ENCODE results near the gene SYNE2. TPM values are rescaled to one million over a fixed set of nuclear protein-coding genes. Genes with fewer than 3 reads are reported as not detected.

Gene SYNE2
- total RNA-seq, 1 experiment from 2014 or later = 16.0 TPM

DNA sequence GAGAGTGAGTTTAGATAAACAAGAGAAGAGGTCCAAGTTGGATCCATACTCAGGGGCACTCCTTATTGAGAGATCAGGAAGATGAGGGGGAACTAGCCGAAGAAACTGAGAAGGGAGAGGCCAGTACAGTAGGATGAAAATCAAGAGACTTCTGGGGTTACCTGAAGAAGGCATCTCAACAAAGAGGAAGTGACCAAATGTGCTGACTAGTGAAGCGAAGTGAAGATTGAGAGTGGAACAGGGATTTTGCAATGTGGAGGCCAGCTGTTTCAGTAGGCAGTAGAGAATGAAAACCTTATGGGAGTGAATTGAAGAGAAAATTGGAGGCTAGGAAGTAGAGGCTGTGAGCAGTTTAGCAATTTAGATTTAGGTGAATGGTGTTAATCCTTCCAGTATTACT, 153.0 kb downstream of the SYNE2 start:
- no peaks in the 10 kb centered on the region for H3K9me3 ChIP-seq (ENCODE audit: low read length)
- DNase-seq (no peak), ATAC-seq (no peak)
- H4K20me1 ChIP-seq (ENCODE audit: low read length) = no peaks in the 10 kb centered on the region
- H3F3A ChIP-seq (ENCODE audit: low read length, unreplicated experiment) = no peaks in the 10 kb centered on the region
- no peak overlapping the region for H3K4me3 ChIP-seq (ENCODE audit: low read length)
- intact Hi-C loops (cut with micrococcal nuclease) = no loop called here
- H3K9me2 ChIP-seq (replicated peaks; ENCODE audit: low read length) = no peaks in the 10 kb centered on the region
- H2AFZ ChIP-seq (ENCODE audit: low read length) = no peak overlapping the region
- H3K79me2 ChIP-seq (ENCODE audit: low read length) = no peaks in the 10 kb centered on the region
- no peaks in the 10 kb centered on the region for H3K36me3 ChIP-seq (ENCODE audit: low read depth, low read length)
- ChIA-PET CTCF (interaction anchor here (0.6 kb wide), 1 partner anchor 135 kb away, joined by 3 read pairs; no protein-coding TSS in a partner anchor), POLR2A (ENCODE audit: unreplicated experiment) (no interaction called here)
- H3K27ac ChIP-seq (ENCODE audit: low read length) = no peak overlapping the region
- H3K9ac ChIP-seq (ENCODE audit: low read length) = no peak overlapping the region
- BruUV-seq (replicated peaks) = no TSS peak
- H3K4me2 ChIP-seq (ENCODE audit: low read length) = no peak overlapping the region
- TF ChIP-seq, protein P1, sequence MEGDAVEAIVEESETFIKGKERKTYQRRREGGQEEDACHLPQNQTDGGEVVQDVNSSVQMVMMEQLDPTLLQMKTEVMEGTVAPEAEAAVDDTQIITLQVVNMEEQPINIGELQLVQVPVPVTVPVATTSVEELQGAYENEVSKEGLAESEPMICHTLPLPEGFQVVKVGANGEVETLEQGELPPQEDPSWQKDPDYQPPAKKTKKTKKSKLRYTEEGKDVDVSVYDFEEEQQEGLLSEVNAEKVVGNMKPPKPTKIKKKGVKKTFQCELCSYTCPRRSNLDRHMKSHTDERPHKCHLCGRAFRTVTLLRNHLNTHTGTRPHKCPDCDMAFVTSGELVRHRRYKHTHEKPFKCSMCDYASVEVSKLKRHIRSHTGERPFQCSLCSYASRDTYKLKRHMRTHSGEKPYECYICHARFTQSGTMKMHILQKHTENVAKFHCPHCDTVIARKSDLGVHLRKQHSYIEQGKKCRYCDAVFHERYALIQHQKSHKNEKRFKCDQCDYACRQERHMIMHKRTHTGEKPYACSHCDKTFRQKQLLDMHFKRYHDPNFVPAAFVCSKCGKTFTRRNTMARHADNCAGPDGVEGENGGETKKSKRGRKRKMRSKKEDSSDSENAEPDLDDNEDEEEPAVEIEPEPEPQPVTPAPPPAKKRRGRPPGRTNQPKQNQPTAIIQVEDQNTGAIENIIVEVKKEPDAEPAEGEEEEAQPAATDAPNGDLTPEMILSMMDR (conservative IDR thresholded peaks at IDR 0.05; ENCODE audit: low read depth, low read length) = no peak
- TF ChIP-seq EZH2 (IDR thresholded peaks at IDR 0.05; ENCODE audit: low read length, unreplicated experiment) (no peak), EZH2phosphoT487 (IDR thresholded peaks at IDR 0.05; ENCODE audit: borderline replicate concordance, low read length) (no peak)
- H3K27me3 ChIP-seq (ENCODE audit: low read length) = no peaks in the 10 kb centered on the region
- H3K4me1 ChIP-seq (ENCODE audit: insufficient read depth, low read length) = no peaks in the 10 kb centered on the region

DNA sequence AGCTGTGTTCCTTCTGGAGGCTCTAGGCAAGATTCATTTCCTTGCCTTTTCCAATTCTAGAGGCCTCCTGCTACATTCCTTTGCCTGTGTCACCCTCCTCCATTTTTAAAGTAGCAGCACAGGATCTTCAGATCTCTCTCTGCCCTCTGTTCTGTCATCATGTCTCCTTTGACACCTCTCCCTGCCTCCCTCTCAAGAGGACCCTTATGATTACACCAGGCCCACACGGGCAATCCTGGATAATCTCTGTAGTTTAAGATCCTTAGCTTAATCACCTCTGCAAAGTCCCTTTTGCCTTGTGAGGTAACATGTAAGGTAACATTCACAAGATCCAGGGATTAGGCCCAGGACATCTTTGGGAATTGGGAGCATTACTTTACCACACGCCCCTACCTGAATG, 155.2 kb downstream of the SYNE2 start:
- BruUV-seq (replicated peaks) = no TSS peak
- no peak overlapping the region for H3K9ac ChIP-seq (ENCODE audit: low read length)

DNA sequence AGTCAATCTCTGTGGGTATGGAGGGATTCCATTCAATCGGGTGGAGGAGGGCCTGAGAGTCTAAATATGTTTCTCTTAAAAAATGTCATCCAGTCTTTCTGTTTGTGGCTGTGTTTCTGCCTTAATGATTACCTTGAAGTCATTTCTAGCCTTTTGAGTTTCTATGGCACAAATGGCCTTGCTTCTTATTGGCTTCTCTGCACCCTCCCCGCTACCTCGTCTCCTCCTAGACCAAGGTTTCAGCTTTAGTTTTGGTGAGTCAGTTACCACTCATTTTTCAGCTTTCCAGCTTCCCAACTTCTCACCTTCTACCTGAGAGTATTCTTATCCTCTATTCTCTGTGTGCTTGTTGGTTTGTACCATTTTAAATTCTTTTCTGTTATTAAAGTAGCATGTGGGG, 159.2 kb downstream of the SYNE2 start:
- H3K9ac ChIP-seq (ENCODE audit: low read length) = no peak overlapping the region
- no peak for ATAC-seq
- no peaks in the 10 kb centered on the region for H3F3A ChIP-seq (ENCODE audit: low read length, unreplicated experiment)
- H3K36me3 ChIP-seq (ENCODE audit: low read depth, low read length) = no peaks in the 10 kb centered on the region
- H3K79me2 ChIP-seq (ENCODE audit: low read length) = no peaks in the 10 kb centered on the region
- no peaks in the 10 kb centered on the region for H3K4me1 ChIP-seq (ENCODE audit: insufficient read depth, low read length)
- ChIA-PET POLR2A (ENCODE audit: unreplicated experiment) (no interaction called here), CTCF (interaction anchor here (0.6 to 3.4 kb wide), 2 partner anchors 284 to 292 kb away, joined by 3 to 22 read pairs; no protein-coding TSS in a partner anchor)
- no peaks in the 10 kb centered on the region for H3K9me2 ChIP-seq (replicated peaks; ENCODE audit: low read length)
- H3K4me2 ChIP-seq (ENCODE audit: low read length) = no peak overlapping the region
- H3K27me3 ChIP-seq (ENCODE audit: low read length) = no peaks in the 10 kb centered on the region
- intact Hi-C loops (cut with micrococcal nuclease) = loop anchor here (10.0 kb wide), 1 partner anchor 463 kb away; no protein-coding TSS in a partner anchor
- H3K27ac ChIP-seq (ENCODE audit: low read length) = no peak overlapping the region
- no peaks in the 10 kb centered on the region for H4K20me1 ChIP-seq (ENCODE audit: low read length)
- TF ChIP-seq, protein P1 (conservative IDR thresholded peaks at IDR 0.05; ENCODE audit: low read depth, low read length) = no peak
- no peak for TF ChIP-seq EZH2 (IDR thresholded peaks at IDR 0.05; ENCODE audit: low read length, unreplicated experiment)
- no peak for TF ChIP-seq EZH2phosphoT487 (IDR thresholded peaks at IDR 0.05; ENCODE audit: borderline replicate concordance, low read length)
- H3K4me3 ChIP-seq (ENCODE audit: low read length) = no peak overlapping the region
- DNase-seq = no peak
- H2AFZ ChIP-seq (ENCODE audit: low read length) = no peak overlapping the region
- BruUV-seq (replicated peaks) = no TSS peak
- H3K9me3 ChIP-seq (ENCODE audit: low read length) = no peaks in the 10 kb centered on the region

More for the DNA sequence above, 155.2 kb downstream of the SYNE2 start:
- Histone ChIP-seq H3K9me2 (replicated peaks; ENCODE audit: low read length) (no peaks in the 10 kb centered on the region), H3K9me3 (ENCODE audit: low read length) (no peaks in the 10 kb centered on the region), H3K27ac (ENCODE audit: low read length) (no peak overlapping the region), H3K4me2 (ENCODE audit: low read length) (no peak overlapping the region), H3K4me3 (ENCODE audit: low read length) (no peak overlapping the region), H3K27me3 (ENCODE audit: low read length) (no peaks in the 10 kb centered on the region), H3F3A (ENCODE audit: low read length, unreplicated experiment) (no peaks in the 10 kb centered on the region), H3K36me3 (ENCODE audit: low read depth, low read length) (no peaks in the 10 kb centered on the region), H3K4me1 (ENCODE audit: insufficient read depth, low read length) (no peaks in the 10 kb centered on the region), H2AFZ (ENCODE audit: low read length) (no peak overlapping the region), H3K79me2 (ENCODE audit: low read length) (no peaks in the 10 kb centered on the region), H4K20me1 (ENCODE audit: low read length) (no peaks in the 10 kb centered on the region)
- intact Hi-C loops (cut with micrococcal nuclease) = no loop called here
- TF ChIP-seq EZH2phosphoT487 (IDR thresholded peaks at IDR 0.05; ENCODE audit: borderline replicate concordance, low read length) (no peak), EZH2 (IDR thresholded peaks at IDR 0.05; ENCODE audit: low read length, unreplicated experiment) (no peak)
- TF ChIP-seq, protein P1 (conservative IDR thresholded peaks at IDR 0.05; ENCODE audit: low read depth, low read length) = no peak
- ChIA-PET POLR2A (ENCODE audit: unreplicated experiment) (no interaction called here), CTCF (no interaction called here)
- DNase-seq (no peak), ATAC-seq (no peak)

Data from PC-3 (cell line).